ENCODE data around the gene DOCK10. TPM values are rescaled to one million over a fixed set of nuclear protein-coding genes. Genes with fewer than 3 reads are reported as not detected.

Gene DOCK10
- total and polyA plus RNA-seq, 2 donors (not counting 1 experiment from before 2014, with no cell fraction given) = 49.5 to 139 TPM

- peaks cover 80% of the 10 kb centered on the region for H3K79me2 ChIP-seq (ENCODE audit: control insufficient read depth, insufficient read depth, low read length)
- ChIA-PET POLR2A (no interaction called here), CTCF (interaction anchor here (0.6 kb wide), 1 partner anchor 674 kb away, joined by 3 read pairs; no protein-coding TSS in a partner anchor)
- H3K4me2 ChIP-seq (replicated peaks; ENCODE audit: low read depth, low read length, poor library complexity, severe bottlenecking) = no peak overlapping the region
- H3K9me3 Mint-ChIP-seq (ENCODE audit: insufficient read depth) = no peaks in the 10 kb centered on the region
- H4K20me1 ChIP-seq (ENCODE audit: control insufficient read depth, insufficient read depth, low read length, poor library complexity, severe bottlenecking) = peaks cover 33% of the 10 kb centered on the region
- no peak for ATAC-seq (ENCODE audit: low read depth)
- no peaks in the 10 kb centered on the region for H3K27me3 Mint-ChIP-seq
- H3K27me3 ChIP-seq (replicated peaks in 1 of 4; ENCODE audit: control extremely low read depth in 1 of 4, control insufficient read depth in 3 of 4, insufficient read depth in 4 of 4, low read length in 3 of 4) = no peaks in the 10 kb centered on the region
- H3K27ac Mint-ChIP-seq = no peak overlapping the region
- H3K4me1 ChIP-seq (ENCODE audit: control insufficient read depth in 2 of 2, insufficient read depth in 2 of 2, low read length in 2 of 2) = peaks cover 15 to 17% of the 10 kb centered on the region in 2 donors
- intact Hi-C loops (cut with micrococcal nuclease) = no loop called here
- H3K9me3 ChIP-seq (ENCODE audit: control extremely low read depth in 1 of 3, control insufficient read depth in 2 of 3, insufficient read depth in 1 of 3, low read length in 2 of 3) = no peaks in the 10 kb centered on the region
- TF ChIP-seq CTCF (IDR thresholded peaks at IDR 0.05) (no peak), EZH2 (IDR thresholded peaks at IDR 0.05; ENCODE audit: borderline replicate concordance, insufficient read depth, low read depth, low read length, poor library complexity, severe bottlenecking) (no peak)
- 86% methylated on average over 1 of the region's 3 CpGs for WGBS (ENCODE audit: insufficient coverage)
- no peak overlapping the region for H3K27ac ChIP-seq (ENCODE audit: low read length in 2 of 2)
- H3K4me1 Mint-ChIP-seq = peaks cover 39% of the 10 kb centered on the region
- no peaks in the 10 kb centered on the region for H3K36me3 ChIP-seq (replicated peaks in 1 of 2; ENCODE audit: control extremely low read depth in 1 of 2, control insufficient read depth in 1 of 2, extremely low read depth in 1 of 2, insufficient read depth in 2 of 2, low read length in 1 of 2)
- no peak for DNase-seq
- H3K4me3 ChIP-seq (ENCODE audit: control extremely low read depth in 1 of 5, extremely low read depth in 1 of 5, insufficient read depth in 1 of 5, low read depth in 2 of 5, low read length in 4 of 5) = no peak overlapping the region
- H3K9ac ChIP-seq (ENCODE audit: low read length) = no peak overlapping the region
- H3K4me3 Mint-ChIP-seq = no peak overlapping the region
- H2AFZ ChIP-seq (ENCODE audit: insufficient read depth, low read depth, low read length, poor library complexity, severe bottlenecking) = no peak overlapping the region
Measured at GRCh38 chr2:225028572-225028971, 13.7 kb downstream of the DOCK10 start.

GRCh38 chr2:225027061-225027762, 15.1 kb downstream of the DOCK10 start:
- Histone ChIP-seq H3K4me1 (ENCODE audit: control insufficient read depth in 2 of 2, insufficient read depth in 2 of 2, low read length in 2 of 2) (peaks cover 15 to 17% of the 10 kb centered on the region in 2 donors), H4K20me1 (ENCODE audit: control insufficient read depth, insufficient read depth, low read length, poor library complexity, severe bottlenecking) (peaks cover 33% of the 10 kb centered on the region), H3K9ac (ENCODE audit: low read length) (no peak overlapping the region), H2AFZ (ENCODE audit: insufficient read depth, low read depth, low read length, poor library complexity, severe bottlenecking) (no peak overlapping the region), H3K9me3 (ENCODE audit: control extremely low read depth in 1 of 3, control insufficient read depth in 2 of 3, insufficient read depth in 1 of 3, low read length in 2 of 3) (no peaks in the 10 kb centered on the region), H3K79me2 (ENCODE audit: control insufficient read depth, insufficient read depth, low read length) (peaks cover 84% of the 10 kb centered on the region), H3K36me3 (replicated peaks in 1 of 2; ENCODE audit: control extremely low read depth in 1 of 2, control insufficient read depth in 1 of 2, extremely low read depth in 1 of 2, insufficient read depth in 2 of 2, low read length in 1 of 2) (no peaks in the 10 kb centered on the region), H3K27ac (ENCODE audit: low read length in 2 of 2) (no peak overlapping the region), H3K27me3 (replicated peaks in 1 of 4; ENCODE audit: control extremely low read depth in 1 of 4, control insufficient read depth in 3 of 4, insufficient read depth in 4 of 4, low read length in 3 of 4) (no peaks in the 10 kb centered on the region), H3K4me3 (ENCODE audit: control extremely low read depth in 1 of 5, extremely low read depth in 1 of 5, insufficient read depth in 1 of 5, low read depth in 2 of 5, low read length in 4 of 5) (no peak overlapping the region), H3K4me2 (replicated peaks; ENCODE audit: low read depth, low read length, poor library complexity, severe bottlenecking) (no peak overlapping the region)
- CTCF ChIA-PET = interaction anchor here (0.9 to 1.0 kb wide), 2 partner anchors 24 to 634 kb away, joined by 3 read pairs; no protein-coding TSS in a partner anchor
- WGBS (ENCODE audit: insufficient coverage) = 90% methylated on average over 5 of the region's 10 CpGs
- Mint-ChIP-seq H3K9me3 (ENCODE audit: insufficient read depth) (no peaks in the 10 kb centered on the region), H3K4me3 (no peak overlapping the region), H3K27ac (peak overlapping the region; percentile 51), H3K27me3 (no peaks in the 10 kb centered on the region), H3K4me1 (peaks cover 38% of the 10 kb centered on the region)
- intact Hi-C loops (cut with micrococcal nuclease) = no loop called here
- TF ChIP-seq EZH2 (IDR thresholded peaks at IDR 0.05; ENCODE audit: borderline replicate concordance, insufficient read depth, low read depth, low read length, poor library complexity, severe bottlenecking) (no peak), CTCF (IDR thresholded peaks at IDR 0.05) (no peak)
- DNase-seq = no peak
- POLR2A ChIA-PET = no interaction called here
- no peak for ATAC-seq (ENCODE audit: low read depth)
